Kidney epithelial cell (primary cell): Measurements from ENCODE around the gene ST3GAL3. TPM values are rescaled to one million over a fixed set of nuclear protein-coding genes. Genes with fewer than 3 reads are reported as not detected.

Experiments
- DNase-seq: peaks from one replicate; pipeline ENCODE4 v3.0.0-alpha.2; 2010; ENCODE audit warnings: low read depth
- H3K27me3 ChIP-seq: 2 replicates; pipeline ENCODE4 v1.6.0; 2011; ENCODE audit warnings: low read length; ENCODE audit not compliant: control insufficient read depth, insufficient read depth
- H3K36me3 ChIP-seq: 2 replicates; pipeline ENCODE4 v1.5.1; 2011; ENCODE audit warnings: low read length; ENCODE audit not compliant: control insufficient read depth, insufficient read depth
- H3K4me3 ChIP-seq: 2 replicates; pipeline ENCODE4 v1.5.1; 2011; ENCODE audit warnings: low read depth, mild to moderate bottlenecking, control low read depth, low read length
- CTCF ChIP-seq: IDR thresholded peaks from 2 replicates; pipeline ENCODE4 v1.5.1; 2011; ENCODE audit warnings: mild to moderate bottlenecking, moderate library complexity, low read length, control low read depth, inconsistent platforms; ENCODE audit not compliant: insufficient read depth, poor library complexity, severe bottlenecking
- total RNA-seq: library from RNA; depleted of rRNA; stranded (reverse); fragments of >200 nt; gene quantifications from 2 replicates; pipeline ENCODE4 v1.2.3, GENCODE V29; 2015

Gene ST3GAL3
- total RNA-seq, 1 donor from 2014 or later = 15.0 TPM

DNA sequence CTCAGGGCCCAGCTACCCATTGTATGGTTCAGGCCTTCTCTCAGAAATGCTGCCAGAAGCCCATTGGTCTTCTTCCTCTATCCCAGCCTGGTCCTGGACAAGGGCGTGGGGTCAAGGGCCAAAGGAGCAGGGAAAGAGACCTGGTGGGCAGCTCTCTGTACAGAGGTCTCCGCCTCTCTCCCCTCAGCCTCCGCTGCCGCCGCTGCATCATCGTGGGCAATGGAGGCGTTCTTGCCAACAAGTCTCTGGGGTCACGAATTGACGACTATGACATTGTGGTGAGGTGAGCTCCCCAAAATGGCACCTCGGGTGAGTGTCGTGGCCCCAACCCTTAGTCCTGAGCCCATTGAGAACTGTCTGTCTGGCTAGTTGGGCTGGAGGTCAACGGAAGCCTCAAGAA, 191.6 kb downstream of the ST3GAL3 start:
- H3K27me3 ChIP-seq = no peaks in the 10 kb centered on the region
- TF ChIP-seq CTCF = no peak
- no peak for DNase-seq
- H3K4me3 ChIP-seq = no peak overlapping the region
- H3K36me3 ChIP-seq = peaks cover 2% of the 10 kb centered on the region

DNA sequence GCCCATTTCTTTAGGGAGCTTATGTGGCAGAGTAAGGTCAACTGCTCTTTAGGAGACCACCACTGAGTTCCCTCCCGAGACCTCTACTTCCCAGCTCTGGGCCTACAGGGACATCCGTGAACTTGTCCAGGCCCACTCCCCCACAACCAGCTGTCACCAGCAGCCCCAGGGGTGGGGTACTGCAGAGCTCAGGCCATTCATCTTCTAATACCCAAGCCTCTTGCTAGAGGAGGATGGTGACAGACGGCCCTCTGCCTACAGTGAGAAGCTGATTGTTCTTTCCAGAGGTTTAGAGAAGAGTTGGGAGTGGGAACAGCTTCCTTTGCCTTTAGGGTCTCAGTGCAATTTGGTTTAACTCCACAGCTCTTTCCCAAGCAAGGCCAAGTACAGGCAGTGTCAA, 193.1 kb downstream of the ST3GAL3 start:
- Histone ChIP-seq H3K36me3 (peaks cover 2% of the 10 kb centered on the region), H3K4me3 (no peak overlapping the region), H3K27me3 (no peaks in the 10 kb centered on the region)
- no peak for DNase-seq
- no peak for TF ChIP-seq CTCF

DNA sequence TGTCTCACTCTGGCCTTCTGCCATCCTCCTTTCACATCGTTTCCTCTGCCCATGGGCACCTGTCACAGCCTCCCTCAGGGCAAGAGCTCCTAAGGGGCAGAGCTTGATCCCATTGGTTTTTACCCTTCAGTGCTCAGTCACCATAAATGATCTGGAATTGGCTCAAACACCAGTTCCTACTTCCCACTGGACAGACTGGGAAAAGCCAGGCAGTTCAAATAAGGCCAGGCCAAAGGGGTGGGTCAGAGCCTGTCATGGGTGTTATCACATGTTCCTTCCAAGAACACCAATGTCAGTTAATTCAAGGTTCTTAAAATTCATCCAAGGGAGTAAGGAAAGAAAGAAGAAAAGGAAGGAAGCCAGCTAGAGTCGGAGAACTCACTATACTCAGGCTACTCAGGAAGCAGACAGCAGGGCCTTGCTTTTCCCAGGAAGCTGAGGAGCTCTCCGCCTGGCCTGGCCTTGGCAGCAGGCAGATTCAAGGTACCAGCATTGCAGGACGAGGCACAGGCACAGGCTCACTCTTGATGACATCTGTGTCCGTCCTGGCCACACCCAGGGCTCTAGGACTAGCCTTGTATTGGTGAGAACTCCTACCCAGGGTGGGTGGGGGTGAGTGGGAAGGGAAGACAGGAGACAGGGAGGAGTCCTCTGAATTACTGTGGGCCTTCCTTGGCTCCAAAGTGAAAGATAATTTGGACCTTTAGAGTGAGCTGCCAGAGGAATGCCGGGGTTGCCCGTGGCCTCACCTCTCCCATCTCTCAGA, 194.0 kb downstream of the ST3GAL3 start:
- no peaks in the 10 kb centered on the region for H3K27me3 ChIP-seq
- TF ChIP-seq CTCF = no peak
- no peak for DNase-seq
- H3K36me3 ChIP-seq = peaks cover 2% of the 10 kb centered on the region
- no peak overlapping the region for H3K4me3 ChIP-seq

GRCh38 chr1:43902058-43902831, 194.9 kb downstream of the ST3GAL3 start:
- Histone ChIP-seq H3K36me3 (peaks cover 2% of the 10 kb centered on the region), H3K27me3 (no peaks in the 10 kb centered on the region), H3K4me3 (no peak overlapping the region)
- DNase-seq = no peak
- TF ChIP-seq CTCF = no peak

DNA sequence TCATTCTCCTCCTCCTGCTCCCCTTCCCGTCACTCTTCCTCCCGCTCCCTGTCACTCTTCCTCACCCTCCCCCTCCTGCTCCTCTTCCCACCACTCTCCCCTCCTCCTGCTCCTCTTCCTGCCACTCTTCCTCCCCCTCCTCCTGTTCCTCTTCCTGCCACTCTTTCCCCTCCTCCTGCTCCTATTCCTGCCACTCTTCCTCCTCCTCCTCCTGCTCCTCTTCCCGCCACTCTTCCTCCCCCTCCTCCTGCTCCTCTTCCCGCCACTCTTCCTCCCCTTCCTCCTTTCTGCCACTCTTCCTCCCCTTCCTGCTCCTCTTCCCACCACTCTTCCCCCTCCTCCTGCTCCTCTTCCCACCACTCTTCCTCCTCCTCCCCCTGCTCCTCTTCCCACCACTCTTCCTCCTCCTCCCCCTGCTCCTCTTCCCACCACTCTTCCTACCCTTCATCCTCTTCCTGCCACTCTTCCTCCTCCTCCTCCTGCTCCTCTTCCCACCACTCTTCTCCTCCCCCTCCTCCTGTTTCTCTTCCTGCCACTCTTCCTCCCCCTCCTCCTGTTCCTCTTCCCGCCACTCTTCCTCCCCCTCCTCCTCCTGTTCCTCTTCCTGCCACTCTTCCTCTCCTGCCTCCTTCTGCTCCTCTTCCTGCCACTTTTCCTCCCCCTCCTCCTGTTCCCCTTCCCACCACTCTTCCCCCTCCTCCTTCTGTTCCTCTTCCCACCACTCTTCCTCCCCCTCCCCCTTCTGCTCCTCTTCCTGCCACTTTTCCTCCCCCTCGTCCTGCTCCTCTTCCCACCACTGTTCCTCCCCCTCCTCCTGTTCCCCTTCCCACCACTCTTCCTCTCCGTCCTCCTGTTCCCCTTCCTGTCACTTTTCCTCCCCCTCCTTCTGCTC, 197.6 kb downstream of the ST3GAL3 start:
- DNase-seq = no peak
- no peak for TF ChIP-seq CTCF
- H3K27me3 ChIP-seq = no peaks in the 10 kb centered on the region
- H3K4me3 ChIP-seq = no peak overlapping the region
- H3K36me3 ChIP-seq = no peaks in the 10 kb centered on the region
